ENCODE results near the gene PEX16.
"Not testable (repeated sequence)": the region's sequence is repeated elsewhere in the genome, so short reads cannot be mapped to it uniquely, and the experiment has no call there.

PEX16 gene

DNA sequence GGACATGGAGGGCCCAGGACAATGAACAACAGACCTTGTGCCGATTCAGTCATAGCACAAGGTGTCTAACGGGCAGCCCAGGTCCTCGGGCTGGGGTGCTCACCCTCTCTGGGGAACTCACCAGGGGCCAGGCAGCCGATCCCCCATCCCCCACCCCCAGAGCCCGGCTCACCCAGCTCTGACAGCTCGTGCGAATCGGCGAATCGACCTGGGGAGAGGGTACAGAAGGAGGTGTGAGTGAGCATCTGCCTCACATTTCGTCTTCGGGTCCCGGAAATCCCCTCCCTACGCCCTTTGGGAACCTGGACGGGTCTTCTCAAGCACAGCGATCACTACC, 423 bp downstream of the PEX16 start:
- FAIRE-seq: no peak

- FAIRE-seq: no peak
These were observed 2.2 kb downstream of the PEX16 start for GRCh38 chr11:45915446-45915845.

GRCh38 chr11:45913942-45914635, 3.6 kb downstream of the PEX16 start:
- FAIRE-seq: no peak

DNA sequence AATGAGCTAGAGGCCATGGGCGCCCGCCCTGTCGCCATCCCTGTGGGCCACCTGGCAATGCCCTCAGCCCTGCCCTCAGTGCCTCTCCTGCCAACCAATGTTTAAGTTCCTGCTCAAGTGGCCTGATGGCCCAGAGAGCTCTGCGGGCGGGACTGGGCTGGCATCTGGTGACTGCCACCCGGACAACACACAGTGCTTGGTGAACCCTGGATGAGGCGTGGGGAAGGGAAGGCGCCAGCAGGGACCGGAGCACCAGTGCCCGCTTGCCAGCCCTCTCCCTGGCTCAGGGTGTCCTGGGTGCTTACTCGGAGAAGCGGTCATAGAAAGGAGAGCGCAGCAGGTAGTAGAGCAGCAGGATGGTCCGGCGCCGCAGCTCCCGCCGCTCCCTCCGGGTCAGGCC, 4.2 kb downstream of the PEX16 start:
- FAIRE-seq: no peak

DNA sequence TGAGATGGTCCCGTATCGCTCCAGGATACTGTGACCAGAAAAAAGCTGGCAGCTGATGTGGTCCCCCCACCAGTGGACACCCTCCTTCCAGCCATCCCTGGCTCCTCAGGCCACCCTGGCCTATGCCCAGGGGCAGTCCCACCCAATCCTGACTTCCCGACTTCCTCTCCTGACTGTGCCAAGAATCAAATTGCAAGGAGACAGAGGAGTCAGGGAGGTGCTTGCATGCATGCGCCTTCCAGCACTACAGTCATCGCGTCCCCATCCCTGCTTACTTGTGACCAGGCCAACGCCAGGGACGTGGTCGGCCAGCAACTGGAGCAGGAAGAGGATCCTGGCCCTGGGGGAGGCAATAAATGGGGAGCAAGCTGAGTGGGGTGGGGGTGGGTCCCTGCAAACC, 7.1 kb downstream of the PEX16 start:
- FAIRE-seq: no peak

DNA sequence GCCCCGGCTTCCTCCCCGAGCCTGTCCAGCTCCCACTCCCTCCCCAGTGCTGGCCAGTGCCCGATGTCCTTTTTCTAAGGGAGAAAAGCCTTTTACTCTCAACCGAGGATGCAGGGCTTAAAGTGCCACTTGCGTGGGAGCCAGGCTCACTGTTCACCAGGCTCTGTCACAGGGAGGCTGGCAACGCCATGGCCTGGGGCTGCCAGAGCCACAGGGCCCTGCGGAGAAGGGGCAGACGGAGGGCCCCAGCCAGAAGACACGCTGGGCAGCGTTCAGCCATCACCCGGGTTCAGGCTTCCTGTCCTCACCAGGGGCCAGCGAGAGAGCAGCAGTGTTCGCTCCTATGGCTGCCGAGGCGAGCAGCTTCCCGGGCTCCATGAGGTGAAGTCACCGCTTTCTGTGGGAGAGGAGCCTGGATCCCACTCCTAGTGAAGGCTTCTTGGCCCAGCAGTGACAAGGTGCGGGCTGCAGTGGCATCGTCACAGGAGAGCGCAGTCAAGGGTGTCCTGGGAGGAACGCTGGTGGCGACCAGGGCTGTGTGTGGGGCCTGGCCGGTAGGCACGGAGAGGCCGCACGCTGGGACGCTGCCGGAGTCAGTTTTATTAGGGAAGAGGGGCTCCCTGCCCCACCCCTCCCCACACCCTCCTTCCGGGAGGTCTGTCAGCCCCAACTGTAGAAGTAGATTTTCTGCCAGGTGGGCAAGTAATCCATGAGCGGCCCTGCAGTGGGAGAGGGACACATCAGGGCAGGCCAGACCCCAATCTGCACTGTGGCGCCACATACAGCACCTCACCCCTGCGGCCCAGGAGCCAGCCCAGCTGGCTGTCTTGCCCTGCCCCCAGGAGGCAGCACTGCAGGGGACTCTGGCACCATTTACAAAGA, 7.8 kb downstream of the PEX16 start:
- FAIRE-seq: no peak

DNA sequence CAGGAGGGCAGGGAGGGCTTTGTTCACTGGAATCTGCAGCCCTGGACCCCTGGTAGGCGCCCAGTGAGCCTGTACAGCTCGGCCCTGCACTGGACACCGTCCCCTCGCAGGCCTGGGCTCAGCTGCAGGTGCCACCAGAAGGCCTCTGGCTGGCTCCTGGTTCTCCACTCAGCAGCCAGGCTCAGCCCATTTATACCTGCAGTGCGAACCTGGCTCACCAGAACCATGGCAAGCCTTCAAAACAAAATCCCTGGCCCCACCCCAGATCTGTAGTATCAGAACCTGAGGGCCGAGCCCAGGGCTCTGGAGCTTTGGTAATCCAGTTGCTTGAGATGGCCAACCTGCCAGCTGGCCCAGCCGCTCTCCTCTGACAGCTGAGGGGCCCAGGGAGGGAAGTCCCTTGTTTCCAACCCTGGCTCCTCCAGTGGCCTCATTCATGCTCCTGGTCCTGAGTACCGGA, 9.7 kb downstream of the PEX16 start:
- no peak for FAIRE-seq

GRCh38 chr11:45906965-45907611, 10.6 kb downstream of the PEX16 start, which contains the start of gene FREY1:
Gene FREY1 (minus strand): TSS chr11:45907271. CDS start chr11:45907245, 26 bp downstream.
- no peak for FAIRE-seq

DNA sequence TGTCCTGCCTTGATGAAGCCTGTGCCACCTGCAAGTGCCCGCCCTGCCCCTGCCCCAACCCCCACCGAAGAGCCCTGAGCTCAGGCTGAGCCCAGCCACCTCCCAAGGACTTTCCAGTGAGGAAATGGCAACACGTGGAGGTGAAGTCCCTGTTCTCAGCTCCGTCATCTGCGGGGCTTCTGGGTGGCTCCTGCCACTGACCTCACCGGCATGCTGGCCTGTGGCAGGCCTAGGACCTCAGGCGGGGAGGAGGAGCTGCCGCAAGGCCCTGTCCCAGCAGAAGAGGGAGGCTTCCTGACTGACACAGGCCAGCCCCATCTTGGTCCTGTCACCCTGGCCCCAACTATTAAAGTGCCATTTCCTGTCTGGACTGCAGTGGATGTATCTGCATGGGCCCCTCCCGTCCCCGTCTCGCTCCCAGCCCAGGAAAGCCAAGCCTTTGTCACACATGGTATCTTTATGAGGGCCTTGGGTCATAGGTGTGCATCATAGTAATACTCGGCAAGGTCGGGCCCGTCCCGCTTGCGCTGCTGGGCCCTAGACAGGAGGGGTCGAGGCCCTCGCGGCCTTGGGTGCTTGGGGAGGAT, 11.5 kb downstream of the PEX16 start:
- no peak for FAIRE-seq

DNA sequence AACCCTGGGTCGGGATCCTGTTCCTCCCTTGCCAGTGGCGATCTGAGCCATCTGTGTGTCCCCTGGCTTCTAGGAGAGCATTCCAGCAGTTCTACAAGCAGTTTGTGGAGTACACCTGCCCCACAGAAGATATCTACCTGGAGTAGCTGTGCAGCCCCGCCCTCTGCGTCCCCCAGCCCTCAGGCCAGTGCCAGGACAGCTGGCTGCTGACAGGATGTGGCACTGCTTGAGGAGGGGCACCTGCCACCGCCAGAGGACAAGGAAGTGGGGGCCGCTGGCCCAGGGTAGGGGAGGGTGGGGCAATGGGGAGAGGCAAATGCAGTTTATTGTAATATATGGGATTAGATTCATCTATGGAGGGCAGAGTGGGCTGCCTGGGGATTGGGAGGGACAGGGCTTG, 12.1 kb downstream of the PEX16 start:
- not testable (repeated sequence) for FAIRE-seq

GRCh38 chr11:45905095-45905494, 12.6 kb downstream of the PEX16 start:
- no peak for FAIRE-seq

- no peak for FAIRE-seq
These were observed 13.3 kb downstream of the PEX16 start for GRCh38 chr11:45904309-45904915.

DNA sequence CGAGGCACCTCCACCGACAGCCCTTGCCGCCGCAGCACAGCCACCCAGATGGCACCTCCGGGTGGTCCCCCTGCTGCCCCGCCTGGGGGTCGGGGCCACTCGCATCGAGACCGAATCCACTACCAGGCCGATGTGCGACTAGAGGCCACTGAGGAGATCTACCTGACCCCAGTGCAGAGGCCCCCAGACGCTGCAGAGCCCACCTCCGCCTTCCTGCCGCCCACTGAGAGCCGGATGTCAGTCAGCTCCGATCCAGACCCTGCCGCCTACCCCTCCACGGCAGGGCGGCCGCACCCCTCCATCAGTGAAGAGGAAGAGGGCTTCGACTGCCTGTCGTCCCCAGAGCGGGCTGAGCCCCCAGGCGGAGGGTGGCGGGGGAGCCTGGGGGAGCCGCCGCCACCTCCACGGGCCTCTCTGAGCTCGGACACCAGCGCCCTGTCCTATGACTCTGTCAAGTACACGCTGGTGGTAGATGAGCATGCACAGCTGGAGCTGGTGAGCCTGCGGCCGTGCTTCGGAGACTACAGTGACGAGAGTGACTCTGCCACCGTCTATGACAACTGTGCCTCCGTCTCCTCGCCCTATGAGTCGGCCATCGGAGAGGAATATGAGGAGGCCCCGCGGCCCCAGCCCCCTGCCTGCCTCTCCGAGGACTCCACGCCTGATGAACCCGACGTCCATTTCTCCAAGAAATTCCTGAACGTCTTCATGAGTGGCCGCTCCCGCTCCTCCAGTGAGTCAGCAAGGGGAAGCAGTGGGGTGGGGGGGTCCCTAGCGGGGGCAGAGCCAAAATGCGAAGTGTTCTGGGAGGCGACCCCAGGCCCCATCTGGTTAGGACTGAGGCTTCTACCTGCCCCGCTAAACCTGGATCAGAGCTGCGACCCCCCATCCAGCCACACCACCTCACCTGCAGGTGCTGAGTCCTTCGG, 15.0 kb downstream of the PEX16 start:
- FAIRE-seq: no peak

DNA sequence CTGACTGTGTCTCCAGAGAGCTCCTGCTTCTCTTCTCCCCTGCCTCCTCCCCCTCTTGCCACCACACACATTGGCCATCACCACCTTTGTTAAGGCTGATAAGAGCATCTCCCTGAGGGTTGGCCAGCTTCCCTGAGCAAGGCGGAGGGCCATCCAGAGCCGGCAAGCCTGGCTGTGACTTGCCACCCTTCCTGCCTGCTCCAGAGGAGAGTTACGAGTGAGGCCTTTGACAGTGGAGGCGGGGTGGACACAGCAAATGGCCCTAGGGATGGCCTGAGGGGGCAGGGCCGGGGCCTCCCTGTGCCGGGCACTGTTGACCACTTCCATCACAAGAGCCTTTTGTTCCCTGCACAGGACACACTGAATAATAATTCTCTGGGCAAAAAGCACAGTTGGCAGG, 16.1 kb downstream of the PEX16 start:
- FAIRE-seq: no peak

DNA sequence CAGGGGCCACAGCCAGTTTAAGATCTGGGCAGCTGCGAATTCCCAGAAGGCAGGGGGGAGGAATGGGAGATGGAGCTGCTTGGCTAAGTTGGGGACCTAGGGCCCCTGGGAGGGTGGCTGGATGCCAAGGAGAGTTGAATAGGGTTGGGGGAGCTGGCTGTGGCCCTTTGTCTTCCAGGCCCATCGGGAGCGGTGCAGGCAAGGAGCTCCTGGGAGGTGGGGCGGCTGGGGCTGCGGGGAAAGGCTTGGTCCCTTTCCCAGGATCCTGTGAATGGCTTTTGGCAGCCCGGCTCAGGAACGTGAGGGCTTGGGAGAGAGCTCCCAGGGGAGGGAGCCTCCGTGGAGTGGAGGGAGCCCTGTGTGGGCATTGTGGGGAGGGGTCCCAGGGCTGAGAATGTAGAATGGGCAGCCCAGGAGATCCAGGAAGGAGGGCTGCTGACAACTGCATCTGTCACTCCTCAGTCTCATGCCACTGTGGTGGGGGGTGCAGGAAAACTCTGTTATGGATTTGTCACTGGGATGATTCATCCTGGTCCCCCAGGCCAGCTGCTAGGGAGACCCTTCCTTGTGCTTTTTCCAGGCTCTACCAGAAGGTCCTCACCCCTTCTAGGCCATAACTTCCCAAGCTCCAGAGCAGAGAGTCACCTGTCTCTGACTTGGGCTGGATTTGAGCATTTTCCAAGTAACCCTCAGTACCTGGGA, 16.6 kb downstream of the PEX16 start:
- no peak for FAIRE-seq

DNA sequence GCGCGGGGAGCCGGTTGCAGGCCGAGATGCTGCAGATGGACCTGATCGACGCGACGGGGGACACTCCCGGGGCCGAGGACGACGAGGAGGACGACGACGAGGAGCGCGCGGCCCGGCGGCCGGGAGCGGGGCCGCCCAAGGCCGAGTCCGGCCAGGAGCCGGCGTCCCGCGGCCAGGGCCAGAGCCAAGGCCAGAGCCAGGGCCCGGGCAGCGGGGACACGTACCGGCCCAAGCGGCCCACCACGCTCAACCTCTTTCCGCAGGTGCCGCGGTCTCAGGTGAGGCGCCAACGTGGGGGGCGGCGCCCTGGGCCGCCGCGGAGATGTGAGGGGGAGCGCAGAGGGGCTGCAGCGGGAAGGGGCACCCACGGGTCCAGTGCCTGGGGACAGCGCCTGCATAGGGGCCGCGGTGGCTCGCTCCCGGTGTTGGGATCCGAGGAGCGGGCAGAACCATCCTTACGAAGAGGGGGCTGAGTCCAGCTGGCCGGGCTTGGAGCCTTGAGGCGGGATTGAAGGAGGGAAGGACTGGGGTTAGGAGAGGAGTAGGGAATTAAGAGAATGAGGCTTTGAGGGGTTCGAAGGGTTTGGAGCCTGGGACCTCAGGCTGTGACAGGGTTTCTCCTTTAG, 17.4 kb downstream of the PEX16 start:
- FAIRE-seq: not testable (repeated sequence)

- FAIRE-seq: no peak
These were observed 18.1 kb downstream of the PEX16 start for GRCh38 chr11:45899448-45900174.

DNA sequence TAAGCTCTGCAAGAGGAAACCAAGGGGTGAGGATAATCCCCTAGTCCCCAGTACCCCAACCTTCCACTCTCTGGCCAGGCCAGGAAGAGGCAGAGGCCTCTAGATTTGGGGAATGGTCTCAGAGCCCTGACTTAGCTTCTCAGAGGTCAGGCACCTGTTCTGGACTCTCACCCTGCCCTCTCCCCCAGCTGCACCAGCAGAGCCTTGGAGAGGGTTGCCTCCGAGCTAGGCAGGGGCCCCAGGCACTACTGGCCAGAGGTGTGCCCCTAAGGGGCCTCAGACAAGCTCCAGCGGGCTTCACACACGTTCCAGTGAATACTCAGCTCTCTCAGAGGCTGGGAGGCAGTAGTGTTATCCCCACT, 18.6 kb downstream of the PEX16 start:
- FAIRE-seq: no peak

DNA sequence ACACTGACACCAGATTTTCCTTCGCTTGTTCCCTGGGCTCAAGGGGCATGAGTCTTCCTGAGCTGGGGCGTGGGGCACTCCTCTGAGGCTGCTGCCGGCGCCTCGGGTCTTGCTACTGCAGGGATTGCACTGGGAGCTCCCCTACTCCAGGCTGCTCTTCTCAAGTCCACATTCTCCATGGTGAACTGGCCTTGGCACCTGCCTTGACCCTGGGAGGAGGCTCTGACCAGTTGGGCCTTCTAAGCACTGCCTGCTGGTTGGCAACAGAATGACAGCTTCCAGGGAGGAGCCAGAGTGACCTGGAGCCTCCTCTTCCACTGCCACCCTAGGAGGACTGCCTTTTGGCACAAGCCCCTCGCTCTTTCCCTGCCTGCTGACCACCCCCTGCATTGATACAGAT, 20.1 kb downstream of the PEX16 start:
- no peak for FAIRE-seq

DNA sequence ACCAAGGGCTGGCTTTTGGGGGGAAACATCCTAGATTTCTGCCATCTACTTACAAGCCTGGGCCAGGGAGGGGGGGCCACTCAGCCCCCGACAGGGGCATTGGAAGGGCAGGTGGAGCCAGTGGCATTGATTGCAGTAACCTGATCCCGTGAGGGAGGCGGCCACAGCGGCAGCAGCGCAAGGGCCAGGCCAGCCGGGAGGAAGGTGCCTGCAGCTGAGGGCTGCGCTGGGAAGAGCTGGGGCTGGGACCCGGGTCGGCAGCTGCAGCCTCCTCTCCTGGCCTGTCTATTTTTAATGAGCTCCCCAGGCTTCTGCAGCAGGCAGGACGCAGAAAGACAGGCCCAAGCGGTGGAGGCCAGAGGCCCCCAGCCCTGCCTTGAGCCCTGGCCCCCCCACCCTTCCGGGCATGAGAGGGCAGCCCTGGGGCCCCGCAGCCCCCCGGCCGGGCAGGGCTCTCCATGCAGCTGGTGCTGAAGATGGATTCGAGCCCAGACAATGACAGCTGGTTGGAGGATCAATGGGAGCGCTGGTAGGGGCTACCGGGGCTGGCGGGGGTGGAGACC, 21.2 kb downstream of the PEX16 start:
- FAIRE-seq: no peak
